Measurements from ENCODE around the gene HOXA4.

The HOXA4 gene

DNA sequence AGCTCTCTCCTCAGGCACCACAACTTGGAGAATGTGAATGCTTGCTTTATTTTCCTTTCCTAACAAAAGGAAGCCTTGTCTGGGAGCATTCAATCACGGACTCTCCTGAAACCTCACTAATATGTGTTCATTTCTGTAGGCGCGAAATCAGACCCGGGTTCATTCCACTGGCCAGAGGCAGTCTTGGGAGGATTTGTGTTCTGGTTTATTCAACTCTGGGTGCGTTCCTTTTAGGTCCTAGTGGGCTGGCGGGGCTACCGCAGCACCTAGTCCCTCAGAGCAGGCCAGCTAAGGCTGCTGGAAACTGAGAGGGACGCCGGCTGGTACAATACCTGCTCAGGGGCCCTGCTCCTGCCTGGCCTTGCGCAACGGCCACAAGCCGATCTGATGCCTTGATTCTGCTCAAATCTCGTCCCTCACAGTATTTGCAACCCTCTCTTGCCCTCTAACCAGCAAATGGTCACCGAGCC lies 7.5 kb downstream of the HOXA4 start:
- in situ Hi-C loops (cut with MboI; ENCODE audit: low pct_unique_long_range_greater_than_20kb, low sequenced_read_pairs, unreplicated experiment): no loop called here
- DNase-seq (ENCODE audit: low spot score): no peak
- TF ChIP-seq, protein P1, sequence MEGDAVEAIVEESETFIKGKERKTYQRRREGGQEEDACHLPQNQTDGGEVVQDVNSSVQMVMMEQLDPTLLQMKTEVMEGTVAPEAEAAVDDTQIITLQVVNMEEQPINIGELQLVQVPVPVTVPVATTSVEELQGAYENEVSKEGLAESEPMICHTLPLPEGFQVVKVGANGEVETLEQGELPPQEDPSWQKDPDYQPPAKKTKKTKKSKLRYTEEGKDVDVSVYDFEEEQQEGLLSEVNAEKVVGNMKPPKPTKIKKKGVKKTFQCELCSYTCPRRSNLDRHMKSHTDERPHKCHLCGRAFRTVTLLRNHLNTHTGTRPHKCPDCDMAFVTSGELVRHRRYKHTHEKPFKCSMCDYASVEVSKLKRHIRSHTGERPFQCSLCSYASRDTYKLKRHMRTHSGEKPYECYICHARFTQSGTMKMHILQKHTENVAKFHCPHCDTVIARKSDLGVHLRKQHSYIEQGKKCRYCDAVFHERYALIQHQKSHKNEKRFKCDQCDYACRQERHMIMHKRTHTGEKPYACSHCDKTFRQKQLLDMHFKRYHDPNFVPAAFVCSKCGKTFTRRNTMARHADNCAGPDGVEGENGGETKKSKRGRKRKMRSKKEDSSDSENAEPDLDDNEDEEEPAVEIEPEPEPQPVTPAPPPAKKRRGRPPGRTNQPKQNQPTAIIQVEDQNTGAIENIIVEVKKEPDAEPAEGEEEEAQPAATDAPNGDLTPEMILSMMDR (IDR thresholded peaks at IDR 0.05; ENCODE audit: extremely low read depth, insufficient read depth, missing control alignments): no peak

DNA sequence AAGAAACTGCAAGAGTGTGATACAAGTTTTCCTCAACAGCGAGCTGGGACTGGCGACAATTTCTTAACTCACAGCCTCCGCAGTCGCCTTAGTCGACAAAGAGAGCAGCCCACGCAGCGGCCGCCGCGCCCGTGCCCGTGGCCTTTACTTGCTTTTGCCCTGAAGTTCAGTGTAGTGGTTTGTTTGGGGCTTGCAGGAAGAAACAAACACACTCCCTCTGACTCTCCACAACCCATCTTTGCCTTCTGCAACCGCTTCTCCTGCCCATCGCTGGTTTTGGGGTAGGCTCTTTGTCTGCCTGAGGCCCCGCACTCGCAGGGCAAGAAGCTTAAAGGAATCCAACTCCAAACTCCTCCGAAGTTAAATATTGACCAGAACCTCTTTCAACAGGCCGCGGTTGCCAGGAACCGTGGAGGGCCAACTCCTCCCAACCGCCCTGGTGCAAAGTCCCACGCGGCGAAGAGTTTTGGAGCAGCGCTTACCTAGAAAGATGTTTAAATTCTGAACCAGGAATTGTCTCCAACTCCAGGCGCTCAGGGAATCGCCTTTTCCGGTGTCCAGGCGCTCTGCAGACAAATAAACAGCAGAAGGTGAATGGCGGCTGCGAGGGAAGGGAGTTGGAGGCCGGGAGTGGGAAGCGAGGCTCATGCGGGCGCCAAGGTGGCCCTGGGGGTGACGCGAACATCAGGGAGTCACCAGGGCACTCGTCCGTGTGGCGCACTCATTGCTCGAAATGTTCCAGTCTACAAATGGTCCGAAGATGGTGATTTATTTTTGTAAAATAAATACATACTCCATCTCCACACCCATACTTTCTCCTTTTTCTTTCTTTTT lies 8.3 kb downstream of the HOXA4 start:
- TF ChIP-seq, protein P1 (IDR thresholded peaks at IDR 0.05; ENCODE audit: extremely low read depth, insufficient read depth, missing control alignments): no peak
- no peak for DNase-seq (ENCODE audit: low spot score)
- in situ Hi-C loops (cut with MboI; ENCODE audit: low pct_unique_long_range_greater_than_20kb, low sequenced_read_pairs, unreplicated experiment): no loop called here

DNA sequence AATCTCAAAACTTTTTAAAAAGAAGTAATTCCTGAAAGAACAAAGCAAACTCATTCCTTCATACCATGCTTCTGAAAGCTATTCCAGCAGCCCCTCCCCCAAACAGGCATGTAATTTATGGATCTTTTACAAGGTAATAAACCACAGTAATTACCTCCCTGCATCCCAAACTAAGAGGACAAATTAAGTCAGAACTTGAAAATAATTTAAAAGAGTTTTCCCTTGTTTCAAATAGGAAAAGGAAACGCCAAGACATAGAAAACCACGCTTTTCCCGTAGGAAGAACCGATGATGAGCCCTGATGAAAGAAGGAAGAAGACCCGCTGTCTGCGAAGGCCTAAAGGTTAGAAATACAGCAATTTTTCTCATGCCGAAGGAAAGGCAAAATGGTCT lies 8.9 kb downstream of the HOXA4 start:
- TF ChIP-seq, protein P1 (IDR thresholded peaks at IDR 0.05; ENCODE audit: extremely low read depth, insufficient read depth, missing control alignments): no peak
- in situ Hi-C loops (cut with MboI; ENCODE audit: low pct_unique_long_range_greater_than_20kb, low sequenced_read_pairs, unreplicated experiment): no loop called here
- DNase-seq (ENCODE audit: low spot score): no peak

DNA sequence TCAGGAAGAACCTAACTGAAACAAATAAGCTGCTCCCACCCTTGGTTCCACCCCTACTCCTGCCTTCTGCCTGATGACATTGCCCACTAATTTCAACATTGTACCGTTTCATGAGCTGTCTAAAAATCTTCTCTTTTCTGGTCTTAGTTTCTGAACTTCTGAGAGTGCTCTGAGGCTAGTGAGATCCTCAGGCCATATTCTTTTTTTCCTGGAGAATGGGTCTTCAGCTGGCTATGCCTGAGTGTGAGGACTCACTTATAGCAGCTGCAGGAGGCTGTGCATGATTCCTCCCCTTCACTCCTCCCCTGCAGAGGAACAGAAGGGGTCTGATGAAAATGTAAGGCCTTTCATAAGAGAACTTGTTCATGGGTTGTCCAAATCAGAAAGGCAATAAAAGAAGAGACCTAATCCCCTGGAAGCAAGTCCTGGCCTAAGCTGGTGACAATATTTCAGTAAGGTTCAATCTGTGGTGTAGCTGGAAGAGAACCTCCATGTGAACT lies 11.1 kb downstream of the HOXA4 start:
- DNase-seq (ENCODE audit: low spot score): no peak
- in situ Hi-C loops (cut with MboI; ENCODE audit: low pct_unique_long_range_greater_than_20kb, low sequenced_read_pairs, unreplicated experiment): no loop called here
- TF ChIP-seq, protein P1 (IDR thresholded peaks at IDR 0.05; ENCODE audit: extremely low read depth, insufficient read depth, missing control alignments): no peak

DNA sequence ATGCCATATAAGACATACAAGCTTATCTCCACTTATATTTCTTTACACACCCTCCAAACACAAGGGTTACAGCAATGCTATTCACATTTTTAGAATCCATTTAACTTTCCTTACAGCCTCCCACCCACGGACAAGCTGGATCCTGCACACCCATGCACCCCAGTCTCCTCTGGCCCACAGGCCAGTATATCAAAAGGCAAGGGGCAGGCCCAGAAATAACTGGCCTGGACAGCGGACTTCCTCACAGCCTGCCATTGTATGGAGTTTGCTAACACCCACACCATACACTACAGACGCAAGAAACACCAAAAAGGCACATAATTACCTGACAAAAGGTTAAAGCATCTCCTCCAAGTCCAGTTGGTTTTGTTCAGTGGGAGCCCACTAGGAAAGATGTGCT lies 12.0 kb downstream of the HOXA4 start:
- in situ Hi-C loops (cut with MboI; ENCODE audit: low pct_unique_long_range_greater_than_20kb, low sequenced_read_pairs, unreplicated experiment): no loop called here
- no peak for DNase-seq (ENCODE audit: low spot score)
- TF ChIP-seq, protein P1 (IDR thresholded peaks at IDR 0.05; ENCODE audit: extremely low read depth, insufficient read depth, missing control alignments): no peak

DNA sequence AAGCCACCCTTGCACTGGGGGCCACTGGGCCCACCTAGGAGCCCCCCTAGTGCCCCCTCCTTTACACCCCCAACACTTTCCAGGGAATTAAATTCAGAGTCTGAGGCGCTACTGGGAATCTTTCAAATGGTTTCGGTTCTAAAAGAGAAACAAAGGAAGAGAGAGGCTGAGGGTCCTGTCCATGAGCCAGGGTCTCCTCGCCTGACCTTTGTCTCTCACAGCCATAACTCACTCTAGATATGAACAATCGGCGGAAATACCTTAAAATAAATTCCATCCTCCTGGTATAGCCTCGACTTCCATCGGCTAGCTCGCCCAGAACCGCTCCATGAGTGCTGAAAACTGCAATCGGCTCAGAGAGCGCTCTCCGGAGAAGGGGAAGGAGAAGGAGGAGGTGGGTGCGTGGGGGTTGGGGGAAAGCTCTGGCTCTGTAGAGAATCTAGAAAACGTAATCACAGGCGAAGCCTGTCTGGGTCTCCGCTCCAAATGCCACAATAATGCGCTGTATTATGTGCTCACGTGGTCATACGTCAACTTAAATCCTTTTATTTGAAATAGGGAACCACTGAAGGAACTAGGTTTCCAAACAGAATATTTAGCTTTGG lies 12.6 kb downstream of the HOXA4 start:
- in situ Hi-C loops (cut with MboI; ENCODE audit: low pct_unique_long_range_greater_than_20kb, low sequenced_read_pairs, unreplicated experiment): no loop called here
- TF ChIP-seq, protein P1 (IDR thresholded peaks at IDR 0.05; ENCODE audit: extremely low read depth, insufficient read depth, missing control alignments): no peak
- DNase-seq (ENCODE audit: low spot score): no peak
